ENCODE data around the gene YTHDC2.

YTHDC2 gene

DNA sequence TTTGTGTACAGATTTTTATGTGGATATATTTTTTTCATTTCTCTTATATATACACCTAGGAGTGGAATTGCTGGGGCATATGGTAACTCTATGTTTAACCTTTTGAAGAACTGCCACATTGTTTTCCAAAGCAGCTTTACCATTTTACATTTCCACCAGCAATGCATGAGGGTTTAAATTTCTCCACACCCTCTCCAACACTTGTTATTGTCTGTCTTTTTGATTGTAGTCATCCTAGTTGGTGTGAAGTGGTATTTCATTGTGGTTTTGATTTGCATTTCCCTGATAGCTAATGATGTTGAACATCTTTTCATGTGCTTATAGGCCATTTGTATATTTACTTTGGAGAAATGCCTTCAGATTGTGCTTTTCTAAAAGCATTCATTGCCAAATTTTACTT, 39.1 kb downstream of the YTHDC2 start:
- TF ChIP-seq, protein P1, sequence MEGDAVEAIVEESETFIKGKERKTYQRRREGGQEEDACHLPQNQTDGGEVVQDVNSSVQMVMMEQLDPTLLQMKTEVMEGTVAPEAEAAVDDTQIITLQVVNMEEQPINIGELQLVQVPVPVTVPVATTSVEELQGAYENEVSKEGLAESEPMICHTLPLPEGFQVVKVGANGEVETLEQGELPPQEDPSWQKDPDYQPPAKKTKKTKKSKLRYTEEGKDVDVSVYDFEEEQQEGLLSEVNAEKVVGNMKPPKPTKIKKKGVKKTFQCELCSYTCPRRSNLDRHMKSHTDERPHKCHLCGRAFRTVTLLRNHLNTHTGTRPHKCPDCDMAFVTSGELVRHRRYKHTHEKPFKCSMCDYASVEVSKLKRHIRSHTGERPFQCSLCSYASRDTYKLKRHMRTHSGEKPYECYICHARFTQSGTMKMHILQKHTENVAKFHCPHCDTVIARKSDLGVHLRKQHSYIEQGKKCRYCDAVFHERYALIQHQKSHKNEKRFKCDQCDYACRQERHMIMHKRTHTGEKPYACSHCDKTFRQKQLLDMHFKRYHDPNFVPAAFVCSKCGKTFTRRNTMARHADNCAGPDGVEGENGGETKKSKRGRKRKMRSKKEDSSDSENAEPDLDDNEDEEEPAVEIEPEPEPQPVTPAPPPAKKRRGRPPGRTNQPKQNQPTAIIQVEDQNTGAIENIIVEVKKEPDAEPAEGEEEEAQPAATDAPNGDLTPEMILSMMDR (IDR thresholded peaks at IDR 0.05; ENCODE audit: control insufficient read depth, extremely low read depth, insufficient read depth) = no peak
- no peak for DNase-seq (ENCODE audit: low read depth)
- no peak overlapping the region for H3K4me3 ChIP-seq (ENCODE audit: low read depth, low read length)

DNA sequence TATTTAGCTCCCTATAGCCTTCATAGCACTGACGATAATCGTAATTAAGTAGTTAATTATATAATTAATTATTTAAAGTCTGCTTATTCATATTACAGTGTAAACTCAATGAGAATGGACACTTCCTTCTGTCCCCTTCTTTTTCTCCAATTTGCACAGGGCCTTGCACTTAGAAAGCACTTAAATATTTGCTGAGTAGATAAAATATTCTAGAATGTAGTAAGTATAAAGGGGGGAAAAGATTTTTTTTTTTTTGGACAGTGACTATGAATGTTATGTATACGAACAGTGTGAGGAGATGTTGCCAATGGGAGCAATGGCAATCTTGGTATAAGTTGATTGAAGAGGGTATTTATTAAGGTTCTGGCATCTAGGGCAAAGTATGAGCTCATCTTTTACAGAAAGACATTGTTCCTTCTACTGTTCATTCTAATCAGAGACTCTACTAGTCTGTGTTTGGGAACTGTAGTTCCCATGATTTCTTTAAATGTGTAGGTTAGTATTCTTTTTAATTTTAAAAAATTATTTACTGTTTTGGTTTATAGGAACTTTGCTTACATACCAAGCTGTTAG, 49.4 kb downstream of the YTHDC2 start:
- TF ChIP-seq, protein P1 (IDR thresholded peaks at IDR 0.05; ENCODE audit: control insufficient read depth, extremely low read depth, insufficient read depth) = no peak
- no peak overlapping the region for H3K4me3 ChIP-seq (ENCODE audit: low read depth, low read length)
- no peak for DNase-seq (ENCODE audit: low read depth)

GRCh38 chr5:113569396-113569795, 55.9 kb downstream of the YTHDC2 start:
- DNase-seq (ENCODE audit: low read depth) = no peak
- no peak overlapping the region for H3K4me3 ChIP-seq (ENCODE audit: low read depth, low read length)

DNA sequence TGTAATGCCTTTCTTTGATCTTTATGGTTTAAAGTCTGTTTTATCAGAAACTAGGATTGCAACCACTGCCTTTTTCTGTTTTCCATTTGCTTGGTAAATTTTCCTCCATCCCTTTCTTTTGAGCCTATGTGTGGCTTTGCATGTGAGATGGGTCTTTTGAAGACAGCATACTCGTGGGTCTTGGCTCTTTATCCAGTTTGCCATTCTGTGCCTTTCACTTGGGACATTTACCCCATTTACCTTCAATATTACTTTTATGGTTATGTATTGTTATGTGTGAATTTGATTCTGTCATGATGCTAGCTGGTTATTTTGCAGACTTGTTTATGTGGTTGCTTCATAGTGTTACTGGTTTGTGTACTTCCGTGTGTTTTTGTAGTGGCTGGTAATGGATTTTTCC, 59.2 kb downstream of the YTHDC2 start:
- no peak overlapping the region for H3K4me3 ChIP-seq (ENCODE audit: low read depth, low read length)
- no peak for DNase-seq (ENCODE audit: low read depth)
- TF ChIP-seq, protein P1 (IDR thresholded peaks at IDR 0.05; ENCODE audit: control insufficient read depth, extremely low read depth, insufficient read depth) = no peak

More at GRCh38 chr5:113569396-113569795, 55.9 kb downstream of the YTHDC2 start:
- TF ChIP-seq, protein P1 (IDR thresholded peaks at IDR 0.05; ENCODE audit: control insufficient read depth, extremely low read depth, insufficient read depth) = no peak

- DNase-seq (ENCODE audit: low read depth) = no peak
- H3K4me3 ChIP-seq (ENCODE audit: low read depth, low read length) = no peak overlapping the region
- TF ChIP-seq, protein P1 (IDR thresholded peaks at IDR 0.05; ENCODE audit: control insufficient read depth, extremely low read depth, insufficient read depth) = no peak
These were observed 60.9 kb downstream of the YTHDC2 start for GRCh38 chr5:113574417-113574816.

- H3K4me3 ChIP-seq (ENCODE audit: low read depth, low read length) = no peak overlapping the region
- no peak for DNase-seq (ENCODE audit: low read depth)
- TF ChIP-seq, protein P1 (IDR thresholded peaks at IDR 0.05; ENCODE audit: control insufficient read depth, extremely low read depth, insufficient read depth) = no peak
These were observed 61.6 kb downstream of the YTHDC2 start for GRCh38 chr5:113575074-113575473.

DNA sequence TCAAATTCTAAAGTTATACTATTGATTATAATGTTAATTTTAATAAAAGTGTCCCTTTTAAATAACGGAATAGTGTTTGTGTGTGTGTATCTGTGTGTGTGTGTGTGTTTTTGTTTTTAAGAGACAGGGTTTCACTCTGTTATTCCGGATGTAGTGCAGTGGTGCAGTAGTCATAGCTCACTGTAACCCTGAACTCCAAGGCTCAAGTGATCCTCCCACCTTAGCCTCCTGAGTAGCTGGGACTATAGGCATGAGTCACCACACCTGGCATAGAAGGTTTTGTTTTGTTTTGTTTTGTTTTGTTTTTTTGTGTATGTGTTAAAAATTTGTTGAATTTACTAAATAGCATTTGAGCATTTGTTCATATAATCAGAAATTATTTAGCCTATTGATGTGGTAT, 64.6 kb downstream of the YTHDC2 start:
- H3K4me3 ChIP-seq (ENCODE audit: low read depth, low read length) = no peak overlapping the region
- TF ChIP-seq, protein P1 (IDR thresholded peaks at IDR 0.05; ENCODE audit: control insufficient read depth, extremely low read depth, insufficient read depth) = no peak
- DNase-seq (ENCODE audit: low read depth) = no peak

All from LNCaP clone FGC (cell line).